Measurements from ENCODE around the gene ARFIP1. TPM values are rescaled to one million over a fixed set of nuclear protein-coding genes. Genes with fewer than 3 reads are reported as not detected.

ARFIP1 gene
- polyA plus RNA-seq, 3 donors = 11.7 to 28.4 (median 27.2) TPM

- Mint-ChIP-seq H3K4me1 (peaks cover 22% of the 10 kb centered on the region), H3K27me3 (ENCODE audit: low read depth in 3 of 3) (peaks cover 0 to 3% (median 2%) of the 10 kb centered on the region in 3 donors), H3K9me3 (no peaks in the 10 kb centered on the region), H3K36me3 (peaks cover 0 to 2% of the 10 kb centered on the region in 2 donors), H3K27ac (peak overlapping the region in 1 of 7 donors; percentile 66), H3K4me3 (no peak overlapping the region)
- no peak for DNase-seq
- TF ChIP-seq, protein P1, sequence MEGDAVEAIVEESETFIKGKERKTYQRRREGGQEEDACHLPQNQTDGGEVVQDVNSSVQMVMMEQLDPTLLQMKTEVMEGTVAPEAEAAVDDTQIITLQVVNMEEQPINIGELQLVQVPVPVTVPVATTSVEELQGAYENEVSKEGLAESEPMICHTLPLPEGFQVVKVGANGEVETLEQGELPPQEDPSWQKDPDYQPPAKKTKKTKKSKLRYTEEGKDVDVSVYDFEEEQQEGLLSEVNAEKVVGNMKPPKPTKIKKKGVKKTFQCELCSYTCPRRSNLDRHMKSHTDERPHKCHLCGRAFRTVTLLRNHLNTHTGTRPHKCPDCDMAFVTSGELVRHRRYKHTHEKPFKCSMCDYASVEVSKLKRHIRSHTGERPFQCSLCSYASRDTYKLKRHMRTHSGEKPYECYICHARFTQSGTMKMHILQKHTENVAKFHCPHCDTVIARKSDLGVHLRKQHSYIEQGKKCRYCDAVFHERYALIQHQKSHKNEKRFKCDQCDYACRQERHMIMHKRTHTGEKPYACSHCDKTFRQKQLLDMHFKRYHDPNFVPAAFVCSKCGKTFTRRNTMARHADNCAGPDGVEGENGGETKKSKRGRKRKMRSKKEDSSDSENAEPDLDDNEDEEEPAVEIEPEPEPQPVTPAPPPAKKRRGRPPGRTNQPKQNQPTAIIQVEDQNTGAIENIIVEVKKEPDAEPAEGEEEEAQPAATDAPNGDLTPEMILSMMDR (IDR thresholded peaks at IDR 0.05) = no peak
- intact Hi-C loops (cut with micrococcal nuclease) = loop anchor here in 1 of 2 donors (10.0 kb wide), 1 partner anchor 284 kb away; no protein-coding TSS in a partner anchor
- Histone ChIP-seq H3K79me2 (ENCODE audit: insufficient read depth, low read length) (no peaks in the 10 kb centered on the region), H3K27me3 (ENCODE audit: control insufficient read depth in 2 of 2, insufficient read depth in 2 of 2, low read length in 2 of 2) (no peaks in the 10 kb centered on the region), H4K20me1 (ENCODE audit: insufficient read depth, low read length) (no peaks in the 10 kb centered on the region), H3K9ac (ENCODE audit: insufficient read depth, low read length, poor library complexity, severe bottlenecking) (no peak overlapping the region), H3K27ac (ENCODE audit: low read depth in 1 of 2, low read length in 2 of 2) (no peak overlapping the region), H2AFZ (ENCODE audit: insufficient read depth, low read depth, low read length, poor library complexity, severe bottlenecking) (no peak overlapping the region), H3K9me3 (replicated peaks in 1 of 2; ENCODE audit: control insufficient read depth in 1 of 2, insufficient read depth in 1 of 2, low read length in 2 of 2) (no peaks in the 10 kb centered on the region), H3K36me3 (replicated peaks in 1 of 2; ENCODE audit: control insufficient read depth in 1 of 2, insufficient read depth in 2 of 2, low read length in 2 of 2) (no peaks in the 10 kb centered on the region), H3K4me1 (ENCODE audit: control insufficient read depth in 1 of 2, insufficient read depth in 2 of 2, low read length in 2 of 2) (peaks cover 14 to 22% of the 10 kb centered on the region in 2 donors), H3K4me2 (replicated peaks; ENCODE audit: extremely low read depth, low read length, poor library complexity, severe bottlenecking) (no peak overlapping the region), H3K4me3 (replicated peaks in 1 of 3; ENCODE audit: low read depth in 2 of 3, low read length in 3 of 3) (no peak overlapping the region)
- WGBS (ENCODE audit: insufficient coverage) = 21% methylated on average over 2 of the region's 3 CpGs
Observed at GRCh38 chr4:152738827-152739226, 40.9 kb upstream of the ARFIP1 start.

DNA sequence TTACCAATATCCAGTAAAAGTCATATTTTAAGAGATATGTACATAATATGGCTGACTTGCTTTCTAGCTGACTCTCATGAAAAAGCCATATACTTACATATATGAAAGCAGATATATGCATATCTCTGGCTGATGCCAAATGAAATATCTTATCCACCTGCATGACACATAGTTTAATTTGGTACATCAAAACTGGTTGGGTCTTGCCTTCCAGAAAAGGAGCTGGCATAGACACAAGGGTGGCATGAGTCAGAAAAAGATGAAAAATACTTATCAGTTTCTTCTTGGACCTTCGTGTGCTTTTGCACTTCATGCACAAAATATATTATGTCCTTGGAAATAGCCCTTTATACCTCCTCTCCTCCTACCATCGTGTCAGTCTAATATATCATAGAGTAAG is 32.3 kb upstream of the ARFIP1 start:
- Histone ChIP-seq H3K79me2 (ENCODE audit: insufficient read depth, low read length) (no peaks in the 10 kb centered on the region), H3K4me2 (replicated peaks; ENCODE audit: extremely low read depth, low read length, poor library complexity, severe bottlenecking) (no peak overlapping the region), H3K9ac (ENCODE audit: insufficient read depth, low read length, poor library complexity, severe bottlenecking) (no peak overlapping the region), H2AFZ (ENCODE audit: insufficient read depth, low read depth, low read length, poor library complexity, severe bottlenecking) (no peak overlapping the region), H3K27me3 (ENCODE audit: control insufficient read depth in 2 of 2, insufficient read depth in 2 of 2, low read length in 2 of 2) (no peaks in the 10 kb centered on the region), H4K20me1 (ENCODE audit: insufficient read depth, low read length) (no peaks in the 10 kb centered on the region), H3K9me3 (replicated peaks in 1 of 2; ENCODE audit: control insufficient read depth in 1 of 2, insufficient read depth in 1 of 2, low read length in 2 of 2) (peaks cover 0 to 13% of the 10 kb centered on the region in 2 donors), H3K4me1 (ENCODE audit: control insufficient read depth in 1 of 2, insufficient read depth in 2 of 2, low read length in 2 of 2) (no peaks in the 10 kb centered on the region), H3K27ac (ENCODE audit: low read depth in 1 of 2, low read length in 2 of 2) (no peak overlapping the region), H3K4me3 (replicated peaks in 1 of 3; ENCODE audit: low read depth in 2 of 3, low read length in 3 of 3) (no peak overlapping the region), H3K36me3 (replicated peaks in 1 of 2; ENCODE audit: control insufficient read depth in 1 of 2, insufficient read depth in 2 of 2, low read length in 2 of 2) (no peaks in the 10 kb centered on the region)
- WGBS (ENCODE audit: insufficient coverage) = 71% methylated on average over 1 of the region's 2 CpGs
- TF ChIP-seq, protein P1 (IDR thresholded peaks at IDR 0.05) = no peak
- H3K27me3 Mint-ChIP-seq (ENCODE audit: low read depth in 3 of 3) = peaks cover 0 to 4% (median 3%) of the 10 kb centered on the region in 3 donors
- intact Hi-C loops (cut with micrococcal nuclease) = no loop called here
- no peak overlapping the region for H3K4me3 Mint-ChIP-seq
- H3K4me1 Mint-ChIP-seq = no peaks in the 10 kb centered on the region
- DNase-seq = no peak
- no peaks in the 10 kb centered on the region for H3K36me3 Mint-ChIP-seq
- H3K9me3 Mint-ChIP-seq = peaks cover 0 to 16% (median 4%) of the 10 kb centered on the region in 7 donors
- H3K27ac Mint-ChIP-seq = no peak overlapping the region
